Mammary epithelial cell (primary cell): ENCODE results near the gene FBN2.

Source experiments
- EZH2 ChIP-seq: IDR thresholded peaks from 2 replicates; pipeline ENCODE4 v1.6.1; 2012; ENCODE audit warnings: low read length, inconsistent platforms, borderline replicate concordance
- TF ChIP-seq, protein P1 (sequence below), 2 donors: IDR thresholded peaks in 1 of 2; conservative IDR thresholded peaks in 1 of 2; 2 replicates each; pipeline ENCODE4 v1.5.1; 2011 to 2012; ENCODE audit warnings: inconsistent platforms in 2 of 2, low read length in 2 of 2, mild to moderate bottlenecking in 2 of 2, control low read depth in 1 of 2, low read depth in 1 of 2; ENCODE audit not compliant: insufficient read depth in 1 of 2; ENCODE audit errors: extremely low read depth in 1 of 2

DNA sequence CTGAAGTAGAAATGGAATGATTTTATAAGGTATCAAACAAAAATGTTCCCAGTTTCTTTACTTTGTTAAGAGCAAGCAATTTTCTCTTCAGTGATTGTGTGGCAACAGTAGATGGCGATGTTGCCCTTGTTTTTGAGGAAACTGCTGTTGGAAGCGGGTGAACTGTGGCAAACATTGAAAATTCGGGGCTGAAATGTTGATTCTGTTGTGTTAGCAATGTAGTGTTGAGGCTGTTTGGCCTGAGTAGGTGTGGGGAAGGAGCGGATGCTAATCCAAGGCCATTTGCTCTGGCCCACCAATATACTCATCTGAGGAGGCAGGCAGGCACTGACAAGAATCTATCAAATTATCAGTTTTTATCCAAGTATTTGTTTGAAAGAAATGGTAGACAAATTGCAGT is 324.7 kb downstream of the FBN2 start:
- TF ChIP-seq EZH2, result no peak
- TF ChIP-seq, protein P1, sequence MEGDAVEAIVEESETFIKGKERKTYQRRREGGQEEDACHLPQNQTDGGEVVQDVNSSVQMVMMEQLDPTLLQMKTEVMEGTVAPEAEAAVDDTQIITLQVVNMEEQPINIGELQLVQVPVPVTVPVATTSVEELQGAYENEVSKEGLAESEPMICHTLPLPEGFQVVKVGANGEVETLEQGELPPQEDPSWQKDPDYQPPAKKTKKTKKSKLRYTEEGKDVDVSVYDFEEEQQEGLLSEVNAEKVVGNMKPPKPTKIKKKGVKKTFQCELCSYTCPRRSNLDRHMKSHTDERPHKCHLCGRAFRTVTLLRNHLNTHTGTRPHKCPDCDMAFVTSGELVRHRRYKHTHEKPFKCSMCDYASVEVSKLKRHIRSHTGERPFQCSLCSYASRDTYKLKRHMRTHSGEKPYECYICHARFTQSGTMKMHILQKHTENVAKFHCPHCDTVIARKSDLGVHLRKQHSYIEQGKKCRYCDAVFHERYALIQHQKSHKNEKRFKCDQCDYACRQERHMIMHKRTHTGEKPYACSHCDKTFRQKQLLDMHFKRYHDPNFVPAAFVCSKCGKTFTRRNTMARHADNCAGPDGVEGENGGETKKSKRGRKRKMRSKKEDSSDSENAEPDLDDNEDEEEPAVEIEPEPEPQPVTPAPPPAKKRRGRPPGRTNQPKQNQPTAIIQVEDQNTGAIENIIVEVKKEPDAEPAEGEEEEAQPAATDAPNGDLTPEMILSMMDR (conservative IDR thresholded peaks at IDR 0.05 in 1 of 2, IDR thresholded peaks at IDR 0.05 in 1 of 2; ENCODE audit: extremely low read depth in 1 of 2, insufficient read depth in 1 of 2, low read depth in 1 of 2, low read length in 2 of 2), result peak; percentile 74 to 78
